Natural killer cell (primary cell): Measurements from ENCODE around the gene OTOA. TPM values are rescaled to one million over a fixed set of nuclear protein-coding genes. Genes with fewer than 3 reads are reported as not detected.

Source experiments
- ATAC-seq, 3 donors: fragments of 150-1000 bp in 2 of 3; fragments of 200-7000 bp in 1 of 3; cut with Tn5 transposase; 1 replicate in 1 of 3; 2 replicates in 2 of 3; pipeline ENCODE4 v1.10.0; 2021; ENCODE audit warnings: mild to moderate bottlenecking in 2 of 3, moderate library complexity in 2 of 3
- DNase-seq, 2 donors: peaks; one replicate each; pipeline versions ENCODE4 v3.0.0 to v3.0.0-alpha.2; 2013 to 2021; ENCODE audit warnings: mixed read lengths in 1 of 2
- H3K27ac ChIP-seq: one replicate; pipeline ENCODE4 v1.5.1; 2013; ENCODE audit warnings: mild to moderate bottlenecking, low read length
- H3K27me3 ChIP-seq: one replicate; pipeline ENCODE4 v1.6.1; 2013; ENCODE audit warnings: low read length; ENCODE audit not compliant: control insufficient read depth, insufficient read depth
- H3K36me3 ChIP-seq: one replicate; pipeline ENCODE4 v1.6.1; 2013; ENCODE audit warnings: low read length; ENCODE audit not compliant: control insufficient read depth, insufficient read depth
- H3K4me1 ChIP-seq: one replicate; pipeline ENCODE4 v1.6.1; 2013; ENCODE audit warnings: low read length; ENCODE audit not compliant: control insufficient read depth, insufficient read depth
- H3K4me3 ChIP-seq: one replicate; pipeline ENCODE4 v1.5.1; 2013; ENCODE audit warnings: low read length
- H3K9me3 ChIP-seq: one replicate; pipeline ENCODE4 v1.6.1; 2013; ENCODE audit warnings: low read length; ENCODE audit not compliant: control insufficient read depth, insufficient read depth
- H3K27ac Mint-ChIP-seq, 2 donors: one replicate each; pipeline ENCODE4 v1.8.0; 2022; ENCODE audit warnings: mild to moderate bottlenecking in 2 of 2, mixed read lengths in 2 of 2, moderate library complexity in 1 of 2
- H3K27me3 Mint-ChIP-seq, 2 donors: one replicate each; pipeline ENCODE4 v1.8.0; 2022; ENCODE audit warnings: low read depth in 2 of 2, mixed read lengths in 2 of 2
- H3K36me3 Mint-ChIP-seq: one replicate; pipeline ENCODE4 v1.8.0; 2022; ENCODE audit warnings: mixed read lengths
- H3K4me1 Mint-ChIP-seq, 2 donors: one replicate each; pipeline ENCODE4 v1.8.0; 2022; ENCODE audit warnings: mixed read lengths in 2 of 2
- H3K4me3 Mint-ChIP-seq: one replicate; pipeline ENCODE4 v1.8.0; 2022; ENCODE audit warnings: mild to moderate bottlenecking, moderate library complexity, mixed read lengths
- H3K9me3 Mint-ChIP-seq, 2 donors: one replicate each; pipeline ENCODE4 v1.8.0; 2022; ENCODE audit warnings: mixed read lengths in 2 of 2
- CTCF ChIP-seq: fragments of 200-600 bp; IDR thresholded peaks from one replicate; pipeline ENCODE4 v1.8.0; 2022; ENCODE audit warnings: antibody characterized with exemption
- WGBS: methylation state at CpG from one replicate; pipeline ENCODE4 v1.1.7; 2013; ENCODE audit warnings: missing lambda C conversion rate; ENCODE audit not compliant: insufficient coverage; 5-methylcytosine and 5-hydroxymethylcytosine counted together
- intact Hi-C: fragments of 100-400 bp; cut with micrococcal nuclease; formaldehyde crosslinking; loops from one replicate; pipeline ENCODE4 v1.14.2; 2022
- total RNA-seq, 4 donors: library from RNA; stranded (reverse); fragments of 120-200 nt in 1 of 4; gene quantifications; one replicate each; pipeline versions ENCODE4 v1.2.3 to v1.2.4, GENCODE V29; 2013 to 2022

Gene OTOA
- total RNA-seq, 3 donors from 2014 or later (not counting 1 experiment from before 2014, with no cell fraction given): 0.14 TPM; not detected in 2

GRCh38 chr16:21698169-21699032 is 34.6 kb downstream of the OTOA start:
- H3K27ac ChIP-seq: no peak overlapping the region
- Mint-ChIP-seq H3K27me3 (peaks cover 0 to 5% of the 10 kb centered on the region in 2 donors), H3K9me3 (no peaks in the 10 kb centered on the region), H3K4me3 (no peak overlapping the region), H3K36me3 (no peaks in the 10 kb centered on the region), H3K4me1 (no peaks in the 10 kb centered on the region), H3K27ac (no peak overlapping the region)
- H3K36me3 ChIP-seq: no peaks in the 10 kb centered on the region
- H3K4me1 ChIP-seq: no peaks in the 10 kb centered on the region
- ATAC-seq (no peak), DNase-seq (no peak)
- no peaks in the 10 kb centered on the region for H3K27me3 ChIP-seq
- WGBS: 89% methylated on average over 5 of the region's 9 CpGs
- H3K4me3 ChIP-seq: no peak overlapping the region
- no peak for TF ChIP-seq CTCF
- H3K9me3 ChIP-seq: no peaks in the 10 kb centered on the region
- intact Hi-C loops: no loop called here

- H3K4me3 Mint-ChIP-seq: no peak overlapping the region
- no peak overlapping the region for H3K27ac Mint-ChIP-seq
- no peak overlapping the region for H3K4me3 ChIP-seq
- peaks cover 0 to 5% of the 10 kb centered on the region in 2 donors for H3K27me3 Mint-ChIP-seq
- H3K4me1 Mint-ChIP-seq: no peaks in the 10 kb centered on the region
- H3K36me3 Mint-ChIP-seq: no peaks in the 10 kb centered on the region
- no peaks in the 10 kb centered on the region for H3K4me1 ChIP-seq
- H3K36me3 ChIP-seq: no peaks in the 10 kb centered on the region
- no peaks in the 10 kb centered on the region for H3K27me3 ChIP-seq
- DNase-seq: no peak
- WGBS: 83% methylated on average over 2 of the region's 2 CpGs
- no peaks in the 10 kb centered on the region for H3K9me3 ChIP-seq
- no peak overlapping the region for H3K27ac ChIP-seq
- intact Hi-C loops: no loop called here
- TF ChIP-seq CTCF: no peak
- no peak for ATAC-seq
- no peaks in the 10 kb centered on the region for H3K9me3 Mint-ChIP-seq
These were observed 37.5 kb downstream of the OTOA start for GRCh38 chr16:21701271-21701670.

- H3K36me3 Mint-ChIP-seq: no peaks in the 10 kb centered on the region
- no peak for ATAC-seq
- H3K4me1 Mint-ChIP-seq: no peaks in the 10 kb centered on the region
- no peak for DNase-seq
- peaks cover 0 to 5% of the 10 kb centered on the region in 2 donors for H3K27me3 Mint-ChIP-seq
- intact Hi-C loops: no loop called here
- no peak for TF ChIP-seq CTCF
- H3K36me3 ChIP-seq: no peaks in the 10 kb centered on the region
- no peak overlapping the region for H3K27ac ChIP-seq
- no peak overlapping the region for H3K4me3 ChIP-seq
- no peaks in the 10 kb centered on the region for H3K9me3 ChIP-seq
- no peaks in the 10 kb centered on the region for H3K27me3 ChIP-seq
- H3K27ac Mint-ChIP-seq: no peak overlapping the region
- no peak overlapping the region for H3K4me3 Mint-ChIP-seq
- no peaks in the 10 kb centered on the region for H3K4me1 ChIP-seq
- H3K9me3 Mint-ChIP-seq: no peaks in the 10 kb centered on the region
- WGBS: no CpG with 5 or more reads among the region's 3 CpGs
These were observed 38.5 kb downstream of the OTOA start for GRCh38 chr16:21702276-21702675.

GRCh38 chr16:21703156-21703555 is 39.4 kb downstream of the OTOA start:
- Histone ChIP-seq H3K9me3 (no peaks in the 10 kb centered on the region), H3K4me1 (no peaks in the 10 kb centered on the region), H3K36me3 (no peaks in the 10 kb centered on the region), H3K4me3 (no peak overlapping the region), H3K27ac (no peak overlapping the region), H3K27me3 (no peaks in the 10 kb centered on the region)
- WGBS: 80% methylated on average over 1 of the region's 2 CpGs
- Mint-ChIP-seq H3K9me3 (no peaks in the 10 kb centered on the region), H3K4me3 (no peak overlapping the region), H3K27ac (no peak overlapping the region), H3K36me3 (no peaks in the 10 kb centered on the region), H3K4me1 (peaks cover 0 to under 1% of the 10 kb centered on the region in 2 donors), H3K27me3 (peaks cover 0 to 5% of the 10 kb centered on the region in 2 donors)
- no peak for TF ChIP-seq CTCF
- intact Hi-C loops: no loop called here
- no peak for DNase-seq
- no peak for ATAC-seq
